Body of pancreas (tissue), 4 donors: ENCODE measurements around the gene RIIAD1. TPM values are rescaled to one million over a fixed set of nuclear protein-coding genes. Genes with fewer than 3 reads are reported as not detected.
A peak's percentile ranks its signal among the peaks of the same experiment; 100 is the strongest.

Experiments
- ATAC-seq: fragments of 150-250 bp; one replicate; pipeline ENCODE4 v1.9.1; 2016
- DNase-seq, 4 donors: peaks; one replicate each; pipeline ENCODE4 v3.0.0-alpha.2; 2019
- H3K27ac ChIP-seq, 4 donors: fragments of 200-600 bp; sonication (generic); 1 replicate in 3 of 4; 2 replicates in 1 of 4; pipeline versions ENCODE4 v1.5.1 to v1.6.1; 2016 to 2019; ENCODE audit warnings: mild to moderate bottlenecking in 1 of 4, mixed read lengths in 1 of 4, moderate library complexity in 1 of 4
- H3K27me3 ChIP-seq, 2 donors: fragments of 200-600 bp; sonication (generic); one replicate each; pipeline ENCODE4 v1.6.0; 2016; ENCODE audit warnings: mild to moderate bottlenecking in 1 of 2
- H3K36me3 ChIP-seq, 2 donors: fragments of 200-600 bp; sonication (generic); replicated peaks in 1 of 2; 2 replicates each; pipeline ENCODE4 v1.5.1; 2016; ENCODE audit warnings: low read depth in 2 of 2; ENCODE audit not compliant: insufficient read depth in 1 of 2
- H3K4me1 ChIP-seq: fragments of 200-600 bp; sonication (generic); one replicate; pipeline ENCODE4 v1.6.0; 2016
- H3K4me3 ChIP-seq, 2 donors: fragments of 200-600 bp; sonication (generic); 1 replicate in 1 of 2; 2 replicates in 1 of 2; pipeline ENCODE4 v1.5.1; 2016 to 2019
- H3K9me3 ChIP-seq, 3 donors: fragments of 200-600 bp; sonication (generic); 1 replicate in 2 of 3; 2 replicates in 1 of 3; pipeline ENCODE4 v1.5.1; 2016
- CTCF ChIP-seq, 7 experiments: fragments of 450-650 bp in 4 of 7; fragments of 200-600 bp in 3 of 7; sonication (generic) in 3 of 7; IDR thresholded peaks; one replicate each; pipeline ENCODE4 v1.5.1; 2016 to 2019; ENCODE audit warnings: antibody characterized with exemption in 7 of 7
- POLR2A ChIP-seq, 3 donors: fragments of 450-650 bp; IDR thresholded peaks; one replicate each; pipeline ENCODE4 v1.6.1; 2016; ENCODE audit warnings: antibody characterized with exemption in 3 of 3, mild to moderate bottlenecking in 2 of 3
- WGBS, 2 donors: methylation state at CpG; one replicate each; pipeline ENCODE4 v1.1.5; 2017; 5-methylcytosine and 5-hydroxymethylcytosine counted together
- intact Hi-C: fragments of 100-400 bp; cut with DNase I; formaldehyde crosslinking; loops from one replicate; pipeline ENCODE4 v1.15.1; 2023
- total RNA-seq, 2 donors: library from RNA; depleted of rRNA; stranded (reverse); fragments of >200 nt; gene quantifications; one replicate each; pipeline ENCODE4 v1.1.0, GENCODE V29; 2016

RIIAD1 gene
- total RNA-seq, 2 donors from 2014 or later = not detected

- Histone ChIP-seq H3K4me3 (no peak overlapping the region), H3K9me3 (no peaks in the 10 kb centered on the region), H3K36me3 (no peaks in the 10 kb centered on the region), H3K27me3 (no peaks in the 10 kb centered on the region), H3K27ac (no peak overlapping the region), H3K4me1 (no peaks in the 10 kb centered on the region)
- TF ChIP-seq POLR2A (IDR thresholded peaks at IDR 0.05) (no peak), CTCF (IDR thresholded peaks at IDR 0.05) (no peak)
- no peak for DNase-seq
- no peak for ATAC-seq
- 89 to 92% methylated on average over 1 to 15 of the region's 15 CpGs for WGBS, 2 donors
- intact Hi-C loops = no loop called here
Measured at GRCh38 chr1:151707541-151708065, 13.7 kb upstream of the RIIAD1 start.

GRCh38 chr1:151708891-151709290 lies 12.4 kb upstream of the RIIAD1 start:
- H3K9me3 ChIP-seq = no peaks in the 10 kb centered on the region
- H3K27me3 ChIP-seq = no peaks in the 10 kb centered on the region
- H3K36me3 ChIP-seq = no peaks in the 10 kb centered on the region
- DNase-seq (no peak), ATAC-seq (no peak)
- H3K4me1 ChIP-seq = no peaks in the 10 kb centered on the region
- no peak overlapping the region for H3K27ac ChIP-seq
- WGBS, 2 donors = 60 to 74% methylated on average over 15 of the region's 15 CpGs
- H3K4me3 ChIP-seq = no peak overlapping the region
- no peak for TF ChIP-seq POLR2A (IDR thresholded peaks at IDR 0.05)
- TF ChIP-seq CTCF (IDR thresholded peaks at IDR 0.05) = no peak
- intact Hi-C loops = no loop called here

GRCh38 chr1:151710187-151710840 lies 11.0 kb upstream of the RIIAD1 start:
- no peaks in the 10 kb centered on the region for H3K36me3 ChIP-seq
- H3K27me3 ChIP-seq = no peaks in the 10 kb centered on the region
- H3K27ac ChIP-seq = no peak overlapping the region
- 50 to 67% methylated on average over 9 to 15 of the region's 15 CpGs for WGBS, 2 donors
- ATAC-seq (no peak), DNase-seq (peak; percentile 34 to 65 (median 56))
- H3K4me3 ChIP-seq = no peak overlapping the region
- no peaks in the 10 kb centered on the region for H3K4me1 ChIP-seq
- intact Hi-C loops = no loop called here
- no peaks in the 10 kb centered on the region for H3K9me3 ChIP-seq
- no peak for TF ChIP-seq POLR2A (IDR thresholded peaks at IDR 0.05)
- TF ChIP-seq CTCF (IDR thresholded peaks at IDR 0.05) = no peak

GRCh38 chr1:151711044-151711800 lies 10.1 kb upstream of the RIIAD1 start:
- H3K4me1 ChIP-seq = no peaks in the 10 kb centered on the region
- 80 to 87% methylated on average over 12 to 21 of the region's 21 CpGs for WGBS, 2 donors
- peaks cover 0 to 5% of the 10 kb centered on the region in 2 donors for H3K27me3 ChIP-seq
- H3K36me3 ChIP-seq = no peaks in the 10 kb centered on the region
- no peak for TF ChIP-seq CTCF (IDR thresholded peaks at IDR 0.05)
- no peak for TF ChIP-seq POLR2A (IDR thresholded peaks at IDR 0.05)
- H3K27ac ChIP-seq = no peak overlapping the region
- DNase-seq (no peak), ATAC-seq (no peak)
- intact Hi-C loops = no loop called here
- H3K9me3 ChIP-seq = no peaks in the 10 kb centered on the region
- H3K4me3 ChIP-seq = no peak overlapping the region
